ENCODE results near the gene SPON2.

SPON2 gene

DNA sequence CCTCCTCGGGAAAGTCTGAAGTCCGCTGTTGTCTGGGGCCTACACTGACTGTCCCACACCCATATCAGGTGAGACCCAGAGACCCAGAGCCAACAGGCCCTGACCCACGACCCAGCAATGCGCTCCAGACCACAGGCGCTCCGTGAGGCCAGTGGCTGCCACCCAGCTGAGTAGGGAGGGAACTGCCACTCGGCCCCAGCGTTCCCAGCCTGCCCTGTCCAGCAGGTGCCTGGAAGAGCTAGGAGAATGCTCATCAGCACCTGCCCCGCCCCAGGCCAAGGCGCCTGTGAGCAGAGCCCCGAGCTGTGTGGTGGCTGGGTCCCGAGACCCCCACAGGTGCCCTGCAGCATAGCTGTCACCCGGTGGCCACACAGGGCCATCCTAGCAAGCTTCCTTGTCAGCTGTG lies 2.7 kb downstream of the SPON2 start:
- H2BK15ac ChIP-seq (ENCODE audit: low read length): peak overlapping the region; percentile 83
- peak overlapping the region; percentile 95 for H2AK5ac ChIP-seq (ENCODE audit: low read depth, low read length)
- no peak for DNase-seq (ENCODE audit: low spot score)
- no peak overlapping the region for H4K8ac ChIP-seq (ENCODE audit: low read depth, low read length)
- no CpG with 5 or more reads among the region's 13 CpGs for WGBS, 2 donors (ENCODE audit: extremely low coverage in 2 of 2, insufficient read length in 2 of 2, insufficient replicate concordance in 1 of 2)
- H2BK12ac ChIP-seq (ENCODE audit: low read length): no peak overlapping the region
- peak overlapping the region; percentile 31 for H3K14ac ChIP-seq (ENCODE audit: low read length)
- H2AFZ ChIP-seq (ENCODE audit: low read length): no peak overlapping the region
- H3K4me2 ChIP-seq (ENCODE audit: insufficient read depth, low read length, poor library complexity, severe bottlenecking): no peak overlapping the region
- H3K4ac ChIP-seq (ENCODE audit: low read length): no peak overlapping the region
- H3K36me3 ChIP-seq (replicated peaks in 1 of 2; ENCODE audit: control insufficient read depth in 2 of 2, insufficient read depth in 2 of 2, low read length in 2 of 2): no peaks in the 10 kb centered on the region
- H3K23ac ChIP-seq (ENCODE audit: low read depth, low read length, poor library complexity): no peak overlapping the region
- H3K27ac ChIP-seq (replicated peaks; ENCODE audit: low read length): no peak overlapping the region
- H3K4me3 ChIP-seq (ENCODE audit: low read length in 2 of 2): no peak overlapping the region
- peak overlapping the region; percentile 31 for H2BK120ac ChIP-seq (ENCODE audit: low read depth, low read length)
- H3K27me3 ChIP-seq (ENCODE audit: control insufficient read depth in 3 of 3, insufficient read depth in 3 of 3, low read depth in 1 of 3, low read length in 3 of 3): peaks cover 25 to 78% (median 57%) of the 10 kb centered on the region in 3 experiments
- H3K18ac ChIP-seq (ENCODE audit: low read length): peak overlapping the region; percentile 51
- H3K79me1 ChIP-seq (ENCODE audit: low read depth, low read length): peaks cover 5% of the 10 kb centered on the region
- peaks cover 0 to 7% of the 10 kb centered on the region in 2 donors for H3K4me1 ChIP-seq (ENCODE audit: control insufficient read depth in 2 of 2, insufficient read depth in 1 of 2, low read depth in 1 of 2, low read length in 2 of 2)
- H3K9ac ChIP-seq (ENCODE audit: low read depth, low read length, poor library complexity): no peak overlapping the region
- H2BK5ac ChIP-seq (ENCODE audit: low read length): no peak overlapping the region
- H3K9me3 ChIP-seq (replicated peaks in 1 of 2; ENCODE audit: control insufficient read depth in 2 of 2, insufficient read depth in 1 of 2, low read depth in 1 of 2, low read length in 2 of 2): peaks cover 5 to 12% of the 10 kb centered on the region in 2 donors
- no peak overlapping the region for H4K91ac ChIP-seq (ENCODE audit: low read depth, low read length, poor library complexity)

DNA sequence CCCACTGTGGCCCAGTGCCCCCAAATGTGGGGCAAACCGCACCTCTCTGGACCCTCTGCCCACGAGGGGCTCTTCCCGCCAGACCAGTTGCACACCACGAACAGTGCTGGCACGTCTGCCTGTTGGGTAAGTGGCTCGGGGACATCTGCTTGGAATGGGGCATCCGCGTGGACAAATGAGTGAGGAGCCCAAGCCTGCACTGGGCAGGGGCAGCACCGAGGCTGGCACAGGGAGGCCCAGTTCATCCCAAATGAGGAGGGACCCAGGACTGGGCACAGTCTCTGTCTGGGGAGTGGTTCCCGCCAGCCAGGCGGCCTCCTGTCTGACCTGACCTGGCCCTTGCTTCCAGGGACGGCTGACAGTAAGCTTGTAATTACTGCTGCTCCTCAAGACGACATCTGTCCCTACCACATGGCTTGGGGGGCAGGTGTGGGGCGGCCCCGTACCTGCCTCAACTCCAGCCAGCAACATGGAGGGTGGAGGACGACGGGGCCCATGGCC lies 3.2 kb downstream of the SPON2 start:
- no peak overlapping the region for H2AFZ ChIP-seq (ENCODE audit: low read length)
- peak overlapping the region; percentile 83 for H2BK15ac ChIP-seq (ENCODE audit: low read length)
- H3K14ac ChIP-seq (ENCODE audit: low read length): peak overlapping the region; percentile 38
- WGBS, 2 donors (ENCODE audit: extremely low coverage in 2 of 2, insufficient read length in 2 of 2, insufficient replicate concordance in 1 of 2): no CpG with 5 or more reads among the region's 17 CpGs
- H3K27me3 ChIP-seq (ENCODE audit: control insufficient read depth in 3 of 3, insufficient read depth in 3 of 3, low read depth in 1 of 3, low read length in 3 of 3): peaks cover 25 to 75% (median 57%) of the 10 kb centered on the region in 3 experiments
- H4K8ac ChIP-seq (ENCODE audit: low read depth, low read length): no peak overlapping the region
- peak overlapping the region; percentile 53 for H2BK5ac ChIP-seq (ENCODE audit: low read length)
- H4K91ac ChIP-seq (ENCODE audit: low read depth, low read length, poor library complexity): no peak overlapping the region
- H3K36me3 ChIP-seq (replicated peaks in 1 of 2; ENCODE audit: control insufficient read depth in 2 of 2, insufficient read depth in 2 of 2, low read length in 2 of 2): no peaks in the 10 kb centered on the region
- no peak overlapping the region for H3K27ac ChIP-seq (replicated peaks; ENCODE audit: low read length)
- H2BK12ac ChIP-seq (ENCODE audit: low read length): peak overlapping the region; percentile 75
- DNase-seq (ENCODE audit: low spot score): no peak
- H3K4ac ChIP-seq (ENCODE audit: low read length): no peak overlapping the region
- no peak overlapping the region for H2BK120ac ChIP-seq (ENCODE audit: low read depth, low read length)
- H3K4me1 ChIP-seq (ENCODE audit: control insufficient read depth in 2 of 2, insufficient read depth in 1 of 2, low read depth in 1 of 2, low read length in 2 of 2): peaks cover 0 to 7% of the 10 kb centered on the region in 2 donors
- H3K9me3 ChIP-seq (replicated peaks in 1 of 2; ENCODE audit: control insufficient read depth in 2 of 2, insufficient read depth in 1 of 2, low read depth in 1 of 2, low read length in 2 of 2): peaks cover 5 to 14% of the 10 kb centered on the region in 2 donors
- H3K18ac ChIP-seq (ENCODE audit: low read length): peak overlapping the region; percentile 48
- no peak overlapping the region for H3K4me2 ChIP-seq (ENCODE audit: insufficient read depth, low read length, poor library complexity, severe bottlenecking)
- peak overlapping the region in 1 of 2 donors; percentile 17 for H3K4me3 ChIP-seq (ENCODE audit: low read length in 2 of 2)
- H3K79me1 ChIP-seq (ENCODE audit: low read depth, low read length): peaks cover 5% of the 10 kb centered on the region
- peak overlapping the region; percentile 84 for H3K9ac ChIP-seq (ENCODE audit: low read depth, low read length, poor library complexity)
- H2AK5ac ChIP-seq (ENCODE audit: low read depth, low read length): peak overlapping the region; percentile 95
- peak overlapping the region; percentile 89 for H3K23ac ChIP-seq (ENCODE audit: low read depth, low read length, poor library complexity)

DNA sequence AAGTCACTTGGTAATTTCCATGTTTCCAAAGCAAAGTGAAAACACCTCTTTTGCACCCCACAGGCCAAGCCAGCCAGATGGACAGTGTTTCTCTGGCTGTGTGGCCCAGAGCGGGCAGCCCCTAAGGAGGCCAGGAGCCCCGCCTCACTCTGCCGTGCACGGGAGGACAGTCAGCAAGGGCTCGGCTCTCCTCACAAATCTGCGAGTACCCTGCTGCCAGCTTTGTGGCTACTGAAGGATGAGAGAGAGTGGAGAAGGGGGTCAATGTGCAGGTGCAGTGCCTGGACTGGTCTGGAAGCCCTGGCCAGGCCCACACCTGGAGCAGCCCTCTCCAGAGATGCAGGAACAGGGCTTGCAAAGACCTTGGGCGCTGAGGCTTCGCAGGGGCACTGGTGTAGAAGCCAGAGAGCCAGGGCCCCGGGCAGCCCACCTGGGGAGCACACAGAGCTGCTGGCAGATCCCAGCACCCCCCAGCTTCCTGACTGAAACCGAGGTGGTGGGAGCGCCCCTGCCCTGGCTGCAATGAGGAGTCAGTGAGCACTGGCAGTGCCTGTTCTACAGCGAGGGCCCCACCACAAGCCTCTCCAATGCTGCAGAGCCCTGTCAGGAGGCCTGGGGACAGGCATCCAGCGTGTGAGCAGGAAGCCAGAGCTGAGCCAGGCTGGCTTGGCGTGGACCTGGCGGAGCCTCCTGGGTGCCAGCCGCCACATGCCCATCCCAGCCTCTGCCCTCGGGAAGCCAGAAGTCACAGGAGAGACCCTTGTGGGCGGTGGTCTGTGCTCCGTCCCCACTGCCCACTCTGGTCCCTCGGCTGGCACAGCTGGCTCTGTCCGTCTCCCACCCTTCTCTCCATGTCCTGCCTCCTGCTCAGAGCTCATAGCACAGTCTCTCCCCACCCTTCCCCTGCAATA lies 3.9 kb downstream of the SPON2 start:
- Histone ChIP-seq H3K27me3 (ENCODE audit: control insufficient read depth in 3 of 3, insufficient read depth in 3 of 3, low read depth in 1 of 3, low read length in 3 of 3) (peaks cover 25 to 68% (median 54%) of the 10 kb centered on the region in 3 experiments), H3K9me3 (replicated peaks in 1 of 2; ENCODE audit: control insufficient read depth in 2 of 2, insufficient read depth in 1 of 2, low read depth in 1 of 2, low read length in 2 of 2) (peaks cover 7 to 17% of the 10 kb centered on the region in 2 donors), H3K9ac (ENCODE audit: low read depth, low read length, poor library complexity) (peak overlapping the region; percentile 21), H2BK15ac (ENCODE audit: low read length) (peak overlapping the region; percentile 83), H3K4me3 (ENCODE audit: low read length in 2 of 2) (no peak overlapping the region), H3K23ac (ENCODE audit: low read depth, low read length, poor library complexity) (peak overlapping the region; percentile 89), H3K18ac (ENCODE audit: low read length) (peak overlapping the region; percentile 38), H4K8ac (ENCODE audit: low read depth, low read length) (no peak overlapping the region), H2BK12ac (ENCODE audit: low read length) (peak overlapping the region; percentile 75), H3K4ac (ENCODE audit: low read length) (no peak overlapping the region), H2BK5ac (ENCODE audit: low read length) (peak overlapping the region; percentile 53), H2AFZ (ENCODE audit: low read length) (peak overlapping the region; percentile 96), H3K36me3 (replicated peaks in 1 of 2; ENCODE audit: control insufficient read depth in 2 of 2, insufficient read depth in 2 of 2, low read length in 2 of 2) (no peaks in the 10 kb centered on the region), H2AK5ac (ENCODE audit: low read depth, low read length) (peak overlapping the region; percentile 95), H3K79me1 (ENCODE audit: low read depth, low read length) (peaks cover 5% of the 10 kb centered on the region), H3K14ac (ENCODE audit: low read length) (peak overlapping the region; percentile 38), H2BK120ac (ENCODE audit: low read depth, low read length) (no peak overlapping the region), H3K4me1 (ENCODE audit: control insufficient read depth in 2 of 2, insufficient read depth in 1 of 2, low read depth in 1 of 2, low read length in 2 of 2) (peaks cover 0 to 7% of the 10 kb centered on the region in 2 donors), H3K27ac (replicated peaks; ENCODE audit: low read length) (no peak overlapping the region), H4K91ac (ENCODE audit: low read depth, low read length, poor library complexity) (no peak overlapping the region), H3K4me2 (ENCODE audit: insufficient read depth, low read length, poor library complexity, severe bottlenecking) (peak overlapping the region; percentile 97)
- no peak for DNase-seq (ENCODE audit: low spot score)
- WGBS, 2 donors (ENCODE audit: extremely low coverage in 2 of 2, insufficient read length in 2 of 2, insufficient replicate concordance in 1 of 2): no CpG with 5 or more reads among the region's 21 CpGs
